SH-SY5Y (cell line): ENCODE results near the gene MAP3K5.

ENCODE experiments used
- GATA2 ChIP-seq: IDR thresholded peaks from 2 replicates; pipeline ENCODE4 v1.6.1; 2011; ENCODE audit warnings: mild to moderate bottlenecking, low read depth, low read length
- GATA3 ChIP-seq: IDR thresholded peaks from 2 replicates; pipeline ENCODE4 v1.6.1; 2011; ENCODE audit warnings: low read depth, mild to moderate bottlenecking, low read length, moderate library complexity

GRCh38 chr6:136544326-136544725 is 248.0 kb downstream of the MAP3K5 start:
- TF ChIP-seq GATA2 (no peak), GATA3 (no peak)
